Activated CD4-positive, alpha-beta T cell treated with anti-CD3 and anti-CD28 coated beads for 4 hours (primary cell): ENCODE data around the gene CPAMD8.
A peak's percentile ranks its signal among the peaks of the same experiment; 100 is the strongest.
"Not testable (repeated sequence)": the region's sequence is repeated elsewhere in the genome, so short reads cannot be mapped to it uniquely, and the experiment has no call there.

Source experiments
- DNase-seq, 2 donors: peaks; one replicate each; pipeline ENCODE4 v3.0.0-alpha.2; 2020

CPAMD8 gene

DNA sequence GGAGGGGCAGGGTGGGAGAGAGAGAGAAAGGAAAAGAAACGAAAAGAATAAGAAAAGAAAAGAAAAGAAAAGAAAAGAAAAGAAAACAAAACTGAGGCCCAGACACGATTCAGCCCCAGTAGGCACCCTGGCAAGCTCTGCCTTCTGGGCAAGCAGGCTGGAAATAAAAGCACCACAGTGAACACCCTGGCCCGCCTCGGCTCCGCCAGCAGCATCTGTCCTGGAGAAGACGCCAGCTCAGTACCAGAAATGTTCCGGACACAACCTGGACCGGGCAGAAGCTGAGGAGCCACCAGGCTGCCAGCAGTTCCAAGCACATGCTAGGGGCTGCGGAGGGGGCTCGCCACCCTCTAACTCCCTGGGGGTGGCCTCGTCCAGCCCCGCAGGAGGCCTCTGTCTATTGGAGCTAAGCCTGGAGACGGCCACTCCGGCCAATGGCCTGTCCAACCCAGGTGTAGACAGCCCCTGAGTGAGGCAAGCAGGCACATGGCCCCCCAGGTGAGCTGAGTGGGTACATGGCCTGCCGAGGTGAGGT, 11.4 kb upstream of the CPAMD8 start:
- no peak for DNase-seq

- no peak for DNase-seq
These were observed 10.6 kb upstream of the CPAMD8 start for GRCh38 chr19:17037184-17037583.

- no peak for DNase-seq
These were observed 10.0 kb upstream of the CPAMD8 start for GRCh38 chr19:17036640-17037039.

GRCh38 chr19:17035842-17036424, 9.3 kb upstream of the CPAMD8 start:
- DNase-seq, result no peak

DNA sequence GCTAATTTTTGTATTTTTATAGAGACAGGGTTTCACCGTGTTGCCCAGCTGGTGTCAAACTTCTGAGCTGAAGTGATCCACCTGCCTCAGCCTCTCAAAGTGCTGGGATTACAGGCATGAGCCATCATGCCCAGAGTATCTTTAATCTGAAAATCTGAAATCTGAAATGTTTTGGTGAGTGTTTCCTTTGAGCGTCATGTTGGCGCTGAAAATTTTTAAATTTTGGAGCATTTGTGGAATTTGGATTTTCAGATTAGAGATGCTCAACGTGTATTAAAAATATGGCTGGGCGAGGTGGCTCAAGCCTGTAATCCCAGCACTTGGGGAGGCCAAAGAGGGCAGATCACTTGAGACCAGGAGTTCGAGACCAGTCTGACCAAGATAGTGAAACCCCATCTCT, 5.1 kb upstream of the CPAMD8 start:
- DNase-seq, result no peak

DNA sequence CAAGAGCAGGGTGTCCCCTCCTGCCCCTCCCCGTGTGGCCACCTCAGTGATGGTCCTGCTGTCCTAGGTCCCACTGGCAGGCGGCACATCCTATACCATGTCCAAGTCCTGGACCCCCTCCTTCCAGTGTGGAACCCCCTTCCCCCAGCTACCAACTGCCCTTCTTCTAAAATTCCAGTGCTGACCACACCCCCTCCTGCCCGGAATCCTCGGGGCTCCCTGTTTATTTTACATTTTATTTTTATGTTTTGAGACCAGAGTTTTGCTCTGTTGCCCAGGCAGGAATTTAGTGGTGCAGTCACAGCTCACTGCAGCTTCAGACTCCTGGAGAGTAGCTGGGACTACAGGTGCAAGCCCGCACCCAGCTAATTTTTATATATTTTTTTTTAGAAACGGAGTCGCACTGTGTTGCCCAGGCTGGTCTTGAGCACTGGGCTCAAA, 945 bp upstream of the CPAMD8 start:
- no peak for DNase-seq

DNA sequence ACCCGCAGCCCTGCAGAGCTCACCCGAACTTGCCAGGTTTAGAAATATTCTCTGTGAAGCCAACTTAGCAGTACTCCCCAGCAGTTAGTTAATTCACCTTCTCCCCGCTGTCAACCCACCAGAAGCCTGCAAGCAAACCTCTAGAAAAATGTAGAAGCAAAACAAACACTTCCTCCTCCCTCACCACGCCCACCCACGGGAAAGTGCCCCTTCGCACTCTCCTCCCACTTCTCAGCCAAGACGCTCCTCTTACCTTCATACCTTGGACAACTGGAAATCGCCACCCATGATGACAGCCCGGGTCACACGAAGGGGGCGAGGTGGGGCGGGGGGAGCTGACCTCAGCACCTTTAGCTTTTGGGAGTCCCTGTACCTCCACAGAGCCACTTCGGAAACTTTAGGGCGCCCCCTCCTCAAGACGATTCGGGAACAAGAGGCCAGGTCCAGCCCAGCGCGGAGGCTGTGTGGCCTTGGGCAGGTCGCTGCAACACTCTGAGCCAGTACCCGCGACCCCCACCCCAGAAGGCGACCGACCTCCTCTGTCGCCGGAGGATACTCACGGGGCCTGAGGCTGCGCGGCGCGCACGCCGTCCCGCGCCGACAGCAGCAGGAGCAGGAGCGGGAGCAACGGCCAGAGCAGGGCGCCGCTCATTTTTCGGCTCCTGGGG, 485 bp downstream of the CPAMD8 start:
- no peak for DNase-seq

DNA sequence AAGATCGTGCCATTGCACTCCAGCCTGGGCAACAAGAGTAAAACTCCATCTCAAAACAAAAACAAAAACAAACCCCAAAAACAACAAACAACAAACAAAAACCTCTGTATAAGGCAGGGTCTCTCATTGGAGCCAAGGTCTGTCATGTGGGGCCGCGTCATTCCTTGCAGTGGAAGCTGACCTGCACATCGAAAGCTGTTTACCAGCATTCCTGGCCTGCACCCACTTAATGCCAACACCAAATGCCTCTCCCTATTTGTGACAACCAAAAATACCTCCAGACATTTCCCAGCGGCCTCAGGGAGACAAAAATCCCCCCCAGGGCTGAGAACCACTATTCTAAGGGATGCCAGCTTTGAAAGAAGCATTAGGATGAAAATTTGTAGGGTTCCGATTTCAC, 1.2 kb downstream of the CPAMD8 start:
- DNase-seq, result no peak

DNA sequence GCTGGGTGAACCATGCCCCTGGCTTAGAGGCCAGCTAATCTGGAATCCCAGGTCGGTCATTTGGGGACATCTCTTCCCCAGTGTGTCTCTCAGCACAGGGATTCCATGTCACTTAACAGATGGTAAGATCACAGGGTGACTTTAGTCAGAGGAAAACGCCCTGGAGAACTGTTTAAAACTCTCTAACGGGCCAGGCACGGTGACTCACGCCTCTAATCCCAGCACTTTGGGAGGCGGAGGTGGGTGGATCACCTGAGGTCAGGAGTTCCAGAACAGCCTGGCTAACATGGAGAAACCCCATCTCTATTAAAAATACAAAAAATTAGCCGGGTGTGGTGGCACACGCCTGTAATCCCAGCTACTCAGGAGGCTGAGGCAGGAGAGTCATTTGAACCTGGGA, 1.7 kb downstream of the CPAMD8 start:
- DNase-seq, result not testable (repeated sequence)

DNA sequence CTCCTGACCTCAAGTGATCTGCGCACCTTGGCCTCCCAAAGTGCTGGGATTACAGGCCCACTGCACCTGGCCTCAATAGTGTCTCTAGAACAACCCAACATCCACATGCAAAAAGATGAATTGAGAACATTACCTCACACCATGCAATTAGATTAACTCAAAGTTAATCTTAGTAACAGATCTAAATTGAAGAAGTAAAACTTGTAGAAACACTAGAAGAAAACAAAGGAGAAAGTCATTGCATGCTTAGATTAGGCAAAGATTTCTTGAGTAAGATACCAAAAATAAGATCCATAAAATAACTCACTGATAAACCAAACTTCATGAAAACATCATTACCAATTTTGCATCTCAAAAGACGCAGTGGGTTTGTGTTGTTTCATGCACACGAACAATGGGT, 2.8 kb downstream of the CPAMD8 start:
- no peak for DNase-seq

GRCh38 chr19:17022738-17023137, 3.9 kb downstream of the CPAMD8 start:
- no peak for DNase-seq

DNA sequence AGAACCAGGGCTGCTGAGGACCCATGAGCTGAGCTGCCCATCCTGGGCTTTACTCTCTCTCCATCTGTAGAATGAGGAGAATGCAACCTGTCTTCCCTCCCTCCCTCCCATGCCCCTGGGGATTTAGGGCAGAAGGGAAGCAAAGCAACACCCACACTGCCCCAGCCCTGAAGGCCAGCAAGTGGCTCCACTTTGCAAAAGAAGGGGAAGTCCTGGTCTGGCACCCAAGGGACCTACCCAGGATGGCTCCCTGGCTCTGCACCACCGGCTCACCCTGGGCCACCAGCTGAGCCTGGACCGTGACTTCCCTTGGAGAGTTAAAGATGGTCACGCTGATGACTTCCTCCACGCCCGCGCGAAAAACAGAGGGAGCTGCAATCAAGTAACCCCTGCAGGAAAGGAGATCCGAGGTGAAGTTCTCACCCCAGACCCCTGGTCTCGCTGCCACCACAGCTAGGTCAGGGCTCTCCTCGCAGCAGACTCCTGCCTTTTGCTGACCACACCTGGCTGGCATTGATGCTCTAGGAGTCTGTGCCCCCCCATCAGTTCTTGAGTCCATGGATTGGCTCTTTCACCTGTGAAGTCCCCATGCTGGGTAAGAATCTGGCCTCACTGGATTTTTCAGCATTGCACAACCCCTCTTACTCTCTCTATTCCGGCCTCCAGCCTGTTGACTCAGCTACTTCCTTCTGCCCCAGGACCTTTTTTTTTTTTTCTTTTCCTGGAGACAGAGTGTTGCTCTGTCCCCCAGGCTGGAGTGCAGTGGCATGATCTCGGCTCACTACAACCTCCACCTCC, 4.6 kb downstream of the CPAMD8 start:
- DNase-seq, result no peak

- no peak for DNase-seq
These were observed 5.3 kb downstream of the CPAMD8 start for GRCh38 chr19:17021328-17021727.

DNA sequence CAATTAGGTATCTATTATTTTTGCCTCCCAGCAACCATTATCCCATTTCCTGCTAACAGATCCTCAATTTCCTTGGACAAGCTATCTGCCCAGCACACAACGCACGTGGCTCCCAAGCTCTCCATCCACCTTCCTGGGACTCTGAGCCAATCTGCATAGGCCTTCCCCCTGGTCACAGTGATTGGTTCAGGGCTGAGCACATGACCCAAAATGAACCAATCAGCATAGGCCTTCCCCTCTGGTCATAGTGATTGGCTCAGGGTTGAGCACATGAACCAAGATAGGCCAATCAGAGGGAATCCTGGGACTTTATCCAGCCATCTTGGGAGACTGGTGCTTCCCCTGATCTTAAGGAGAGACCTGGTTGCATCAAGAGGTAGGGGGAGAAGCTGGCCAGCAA, 5.8 kb downstream of the CPAMD8 start:
- no peak for DNase-seq

- no peak for DNase-seq
These were observed 6.2 kb downstream of the CPAMD8 start for GRCh38 chr19:17020385-17020784.

GRCh38 chr19:17014212-17014861, 12.3 kb downstream of the CPAMD8 start:
- DNase-seq, result not testable (repeated sequence)

DNA sequence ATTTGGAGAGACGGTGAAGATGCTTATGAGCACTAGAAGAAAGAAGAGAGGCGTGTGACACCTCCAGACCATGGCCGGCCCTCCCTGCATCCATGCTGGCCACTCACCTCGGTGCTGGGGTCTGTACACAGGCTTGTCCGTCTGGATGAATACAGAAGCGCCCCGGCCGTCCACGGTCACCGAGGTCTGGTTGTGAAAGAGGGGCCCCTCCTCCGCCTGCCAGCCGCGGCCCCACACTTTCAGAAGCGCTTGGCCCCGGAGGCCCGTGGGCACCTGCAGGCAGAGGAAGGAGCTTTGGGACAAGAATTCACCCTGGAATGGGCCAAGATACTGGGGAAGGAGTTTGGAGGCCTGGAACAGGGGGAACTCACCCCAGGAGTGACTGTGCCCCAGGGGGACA, 15.1 kb downstream of the CPAMD8 start:
- no peak for DNase-seq

DNA sequence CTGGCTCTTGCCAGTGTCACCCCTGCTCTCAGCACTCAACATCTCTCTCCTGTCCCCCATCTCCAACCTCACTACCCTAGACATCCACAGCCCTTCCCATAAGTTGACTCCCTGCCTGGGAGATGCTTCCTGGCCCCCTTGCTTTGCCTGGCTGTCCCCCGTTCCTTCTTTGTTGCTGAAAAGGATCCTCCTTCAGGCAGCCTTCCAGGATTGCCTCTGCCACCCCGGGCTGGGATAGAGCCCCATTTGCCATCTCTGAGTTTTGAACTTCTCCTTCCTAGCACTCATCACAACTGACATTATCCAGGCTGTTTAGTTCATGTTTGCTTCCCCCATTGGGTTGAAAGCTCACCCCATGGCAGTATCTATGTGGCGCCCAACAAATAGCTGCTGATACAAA, 20.0 kb downstream of the CPAMD8 start:
- DNase-seq, result no peak

GRCh38 chr19:17005000-17005399, 21.6 kb downstream of the CPAMD8 start:
- no peak for DNase-seq

DNA sequence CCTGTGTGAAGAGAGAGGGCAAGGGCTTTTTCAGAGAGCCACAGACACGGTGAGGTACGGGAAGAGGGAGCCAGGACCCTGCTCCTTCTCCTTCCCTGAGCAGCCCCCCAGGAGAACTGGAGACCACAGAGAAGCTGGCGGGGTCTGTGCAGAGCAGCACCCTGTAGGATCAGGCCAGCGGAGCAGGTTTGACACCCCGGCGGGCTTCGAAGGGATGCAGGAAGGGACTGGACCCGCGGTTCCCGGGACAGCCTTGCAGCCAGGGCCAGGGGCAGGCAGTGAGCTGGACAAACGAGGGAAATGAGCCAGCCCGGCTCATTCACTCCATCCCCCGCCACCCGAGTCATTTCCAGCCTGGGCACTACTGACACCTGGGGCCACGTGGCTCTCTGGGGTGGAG, 22.2 kb downstream of the CPAMD8 start:
- DNase-seq, result no peak

DNA sequence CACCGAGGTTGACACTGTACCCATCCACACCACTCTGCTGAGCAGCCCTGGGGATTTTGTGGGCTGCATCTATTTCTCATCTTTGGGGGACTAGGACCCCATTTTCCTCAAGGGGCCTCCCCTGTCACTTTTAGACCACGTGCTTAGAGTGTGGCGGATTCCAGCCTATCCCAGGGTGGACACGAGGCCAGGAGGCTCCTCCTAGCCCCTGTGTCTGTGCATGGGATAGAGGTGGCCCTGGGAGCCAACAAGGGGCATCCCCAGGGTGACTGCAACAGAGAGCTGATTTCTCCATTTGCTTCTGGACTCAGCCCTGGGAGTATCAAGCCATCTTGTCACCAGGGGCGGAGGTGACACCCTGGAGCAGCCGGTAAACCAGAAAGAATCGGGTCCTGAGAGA, 24.2 kb downstream of the CPAMD8 start:
- no peak for DNase-seq

GRCh38 chr19:17001603-17002183, 24.9 kb downstream of the CPAMD8 start:
- peak; percentile 31 to 58 for DNase-seq

GRCh38 chr19:16998635-16999194, 27.9 kb downstream of the CPAMD8 start:
- no peak for DNase-seq
